ENCODE results near the gene SIRPD.
"Not testable (repeated sequence)": the region's sequence is repeated elsewhere in the genome, so short reads cannot be mapped to it uniquely, and the experiment has no call there.

Gene SIRPD

GRCh38 chr20:1499528-1500420 is 57.7 kb downstream of the SIRPD start:
- H3K4me3 ChIP-seq (ENCODE audit: low read depth, low read length) = no peak overlapping the region
- TF ChIP-seq CTCF (IDR thresholded peaks at IDR 0.05; ENCODE audit: low read depth, low read length) = no peak
- DNase-seq (ENCODE audit: low read depth) = no peak

- not testable (repeated sequence) for DNase-seq (ENCODE audit: low read depth)
Observed at GRCh38 chr20:1497371-1497770, 60.1 kb downstream of the SIRPD start.

GRCh38 chr20:1496930-1497329 is 60.6 kb downstream of the SIRPD start:
- DNase-seq (ENCODE audit: low read depth) = no peak
- TF ChIP-seq POLR2A (IDR thresholded peaks at IDR 0.05; ENCODE audit: extremely low read depth, insufficient read length) (no peak), MAX (IDR thresholded peaks at IDR 0.05; ENCODE audit: low read depth, low read length) (no peak), CTCF (IDR thresholded peaks at IDR 0.05; ENCODE audit: low read depth, low read length) (no peak), MYC (IDR thresholded peaks at IDR 0.05; ENCODE audit: low read depth, low read length) (no peak)
- H3K4me3 ChIP-seq (ENCODE audit: low read depth, low read length) = no peak overlapping the region

More at GRCh38 chr20:1497371-1497770, 60.1 kb downstream of the SIRPD start:
- H3K4me3 ChIP-seq (ENCODE audit: low read depth, low read length) = not testable (repeated sequence)

- TF ChIP-seq POLR2A (IDR thresholded peaks at IDR 0.05; ENCODE audit: extremely low read depth, insufficient read length) (no peak), CTCF (IDR thresholded peaks at IDR 0.05; ENCODE audit: low read depth, low read length) (no peak), MAX (IDR thresholded peaks at IDR 0.05; ENCODE audit: low read depth, low read length) (no peak), MYC (IDR thresholded peaks at IDR 0.05; ENCODE audit: low read depth, low read length) (no peak)
- peak; percentile 84 for DNase-seq (ENCODE audit: low read depth)
- no peak overlapping the region for H3K4me3 ChIP-seq (ENCODE audit: low read depth, low read length)
Observed at GRCh38 chr20:1494436-1494835, 63.1 kb downstream of the SIRPD start.

GRCh38 chr20:1493536-1493935 is 64.0 kb downstream of the SIRPD start:
- H3K4me3 ChIP-seq (ENCODE audit: low read depth, low read length) = no peak overlapping the region
- TF ChIP-seq MYC (IDR thresholded peaks at IDR 0.05; ENCODE audit: low read depth, low read length) = no peak
- TF ChIP-seq MAX (IDR thresholded peaks at IDR 0.05; ENCODE audit: low read depth, low read length) = no peak
- TF ChIP-seq POLR2A (IDR thresholded peaks at IDR 0.05; ENCODE audit: extremely low read depth, insufficient read length) = no peak
- no peak for TF ChIP-seq CTCF (IDR thresholded peaks at IDR 0.05; ENCODE audit: low read depth, low read length)
- DNase-seq (ENCODE audit: low read depth) = no peak

- peak; percentile 72 for DNase-seq (ENCODE audit: low read depth)
- TF ChIP-seq CTCF (IDR thresholded peaks at IDR 0.05; ENCODE audit: low read depth, low read length) = no peak
- no peak for TF ChIP-seq MYC (IDR thresholded peaks at IDR 0.05; ENCODE audit: low read depth, low read length)
- no peak for TF ChIP-seq MAX (IDR thresholded peaks at IDR 0.05; ENCODE audit: low read depth, low read length)
- TF ChIP-seq POLR2A (IDR thresholded peaks at IDR 0.05; ENCODE audit: extremely low read depth, insufficient read length) = no peak
- no peak overlapping the region for H3K4me3 ChIP-seq (ENCODE audit: low read depth, low read length)
Observed at GRCh38 chr20:1491860-1492642, 65.5 kb downstream of the SIRPD start.

Measured in NB4 (cell line).